ENCODE measurements around the gene MLLT6.

DNA sequence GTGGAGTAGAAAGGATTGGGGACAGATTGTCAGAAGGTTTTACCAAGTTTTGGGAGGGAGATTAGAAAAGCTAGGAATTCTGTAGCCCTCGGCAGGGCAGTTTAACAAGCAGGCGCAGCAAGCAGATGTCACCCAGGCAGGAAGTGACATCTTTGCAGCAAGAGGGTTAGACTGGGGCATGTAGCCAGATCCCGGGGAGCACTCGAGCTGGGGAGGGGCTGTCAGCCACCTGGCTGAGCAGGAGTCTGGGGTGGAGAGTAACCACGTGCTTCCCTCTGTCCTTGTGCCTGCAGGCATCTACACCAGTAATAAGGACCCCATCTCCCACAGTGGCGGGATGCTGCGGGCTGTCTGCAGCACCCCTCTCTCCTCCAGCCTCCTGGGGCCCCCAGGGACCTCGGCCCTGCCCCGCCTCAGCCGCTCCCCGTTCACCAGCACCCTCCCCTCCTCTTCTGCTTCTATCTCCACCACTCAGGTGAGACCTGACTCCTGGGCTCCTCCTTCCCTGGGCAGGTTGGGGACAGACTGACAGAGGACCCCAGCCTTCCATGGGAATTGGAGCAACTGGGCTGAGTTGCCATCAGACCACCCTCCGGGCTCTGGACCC lies 12.2 kb downstream of the MLLT6 start:
- TF ChIP-seq, protein P1, sequence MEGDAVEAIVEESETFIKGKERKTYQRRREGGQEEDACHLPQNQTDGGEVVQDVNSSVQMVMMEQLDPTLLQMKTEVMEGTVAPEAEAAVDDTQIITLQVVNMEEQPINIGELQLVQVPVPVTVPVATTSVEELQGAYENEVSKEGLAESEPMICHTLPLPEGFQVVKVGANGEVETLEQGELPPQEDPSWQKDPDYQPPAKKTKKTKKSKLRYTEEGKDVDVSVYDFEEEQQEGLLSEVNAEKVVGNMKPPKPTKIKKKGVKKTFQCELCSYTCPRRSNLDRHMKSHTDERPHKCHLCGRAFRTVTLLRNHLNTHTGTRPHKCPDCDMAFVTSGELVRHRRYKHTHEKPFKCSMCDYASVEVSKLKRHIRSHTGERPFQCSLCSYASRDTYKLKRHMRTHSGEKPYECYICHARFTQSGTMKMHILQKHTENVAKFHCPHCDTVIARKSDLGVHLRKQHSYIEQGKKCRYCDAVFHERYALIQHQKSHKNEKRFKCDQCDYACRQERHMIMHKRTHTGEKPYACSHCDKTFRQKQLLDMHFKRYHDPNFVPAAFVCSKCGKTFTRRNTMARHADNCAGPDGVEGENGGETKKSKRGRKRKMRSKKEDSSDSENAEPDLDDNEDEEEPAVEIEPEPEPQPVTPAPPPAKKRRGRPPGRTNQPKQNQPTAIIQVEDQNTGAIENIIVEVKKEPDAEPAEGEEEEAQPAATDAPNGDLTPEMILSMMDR (IDR thresholded peaks at IDR 0.05; ENCODE audit: insufficient read depth, low read length, poor library complexity, severe bottlenecking), result no peak
- no peak for TF ChIP-seq EZH2phosphoT487 (conservative IDR thresholded peaks at IDR 0.05; ENCODE audit: low read length)

Measured in SU-DHL-6 (cell line).